Epithelial cell of esophagus (primary cell): ENCODE data around the gene ITGA8.
"Not testable (repeated sequence)": the region's sequence is repeated elsewhere in the genome, so short reads cannot be mapped to it uniquely, and the experiment has no call there.

Experiments
- DNase-seq: peaks from one replicate; pipeline ENCODE4 v3.0.0; 2010; ENCODE audit warnings: low read depth
- H3K4me3 ChIP-seq: 2 replicates; pipeline ENCODE4 v1.5.1; 2011; ENCODE audit warnings: mild to moderate bottlenecking, low read length, control low read depth
- CTCF ChIP-seq: IDR thresholded peaks from 2 replicates; pipeline ENCODE4 v1.5.1; 2011; ENCODE audit warnings: low read depth, mild to moderate bottlenecking, low read length, control low read depth, inconsistent platforms; ENCODE audit not compliant: insufficient read depth; ENCODE audit errors: missing control alignments

ITGA8 gene

GRCh38 chr10:15483215-15484075 is 236.3 kb downstream of the ITGA8 start:
- H3K4me3 ChIP-seq, result no peak overlapping the region
- TF ChIP-seq CTCF, result no peak
- no peak for DNase-seq

GRCh38 chr10:15482156-15482555 is 237.6 kb downstream of the ITGA8 start:
- no peak overlapping the region for H3K4me3 ChIP-seq
- TF ChIP-seq CTCF, result no peak
- no peak for DNase-seq

- no peak overlapping the region for H3K4me3 ChIP-seq
- no peak for DNase-seq
- TF ChIP-seq CTCF, result no peak
Observed at GRCh38 chr10:15478950-15479349, 240.8 kb downstream of the ITGA8 start.

- no peak for DNase-seq
- H3K4me3 ChIP-seq, result no peak overlapping the region
- no peak for TF ChIP-seq CTCF
Observed at GRCh38 chr10:15478429-15478828, 241.3 kb downstream of the ITGA8 start.

GRCh38 chr10:15476337-15476736 is 243.4 kb downstream of the ITGA8 start:
- no peak overlapping the region for H3K4me3 ChIP-seq
- no peak for TF ChIP-seq CTCF
- DNase-seq, result no peak

GRCh38 chr10:15475439-15475838 is 244.3 kb downstream of the ITGA8 start:
- DNase-seq, H3K4me3 ChIP-seq: not testable (repeated sequence)

GRCh38 chr10:15474671-15475070 is 245.1 kb downstream of the ITGA8 start:
- no peak for TF ChIP-seq CTCF
- H3K4me3 ChIP-seq, result no peak overlapping the region
- DNase-seq, result no peak
